Fibroblast of villous mesenchyme (primary cell): ENCODE measurements around the gene IDH3A. TPM values are rescaled to one million over a fixed set of nuclear protein-coding genes. Genes with fewer than 3 reads are reported as not detected.

Source experiments
- DNase-seq: peaks from one replicate; pipeline ENCODE4 v3.0.0-alpha.2; 2010; ENCODE audit warnings: low read depth
- H3K4me3 ChIP-seq: 2 replicates; pipeline ENCODE4 v1.5.1; 2011; ENCODE audit warnings: low read depth, mild to moderate bottlenecking, low read length
- CTCF ChIP-seq: IDR thresholded peaks from 2 replicates; pipeline ENCODE4 v1.5.1; 2012; ENCODE audit warnings: low read depth, mild to moderate bottlenecking, low read length; ENCODE audit not compliant: insufficient read depth
- total RNA-seq: library from RNA; depleted of rRNA; stranded (reverse); fragments of >200 nt; gene quantifications from 2 replicates; pipeline ENCODE4 v1.2.3, GENCODE V29; 2012

The IDH3A gene
- total RNA-seq, 1 donor, result 43.6 TPM

DNA sequence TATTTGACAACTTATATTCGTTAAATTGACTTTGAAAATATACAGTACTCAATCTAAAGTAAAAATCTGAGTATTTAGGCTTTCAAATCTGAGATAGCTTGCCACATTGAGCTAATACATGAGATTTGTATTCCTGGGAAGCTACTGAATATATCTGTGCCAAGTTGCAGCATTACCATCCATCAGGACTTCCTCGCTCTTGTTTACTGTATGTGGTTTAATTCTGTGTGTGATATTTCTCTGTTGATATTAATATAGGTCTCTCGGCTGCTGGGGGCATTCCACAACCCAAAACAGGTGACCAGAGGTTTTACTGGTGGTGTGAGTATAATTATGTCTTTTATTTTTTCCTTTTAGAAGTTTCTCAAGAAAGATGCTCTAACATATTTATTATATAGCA, 5.8 kb downstream of the IDH3A start:
- TF ChIP-seq CTCF, result no peak
- no peak overlapping the region for H3K4me3 ChIP-seq
- no peak for DNase-seq

DNA sequence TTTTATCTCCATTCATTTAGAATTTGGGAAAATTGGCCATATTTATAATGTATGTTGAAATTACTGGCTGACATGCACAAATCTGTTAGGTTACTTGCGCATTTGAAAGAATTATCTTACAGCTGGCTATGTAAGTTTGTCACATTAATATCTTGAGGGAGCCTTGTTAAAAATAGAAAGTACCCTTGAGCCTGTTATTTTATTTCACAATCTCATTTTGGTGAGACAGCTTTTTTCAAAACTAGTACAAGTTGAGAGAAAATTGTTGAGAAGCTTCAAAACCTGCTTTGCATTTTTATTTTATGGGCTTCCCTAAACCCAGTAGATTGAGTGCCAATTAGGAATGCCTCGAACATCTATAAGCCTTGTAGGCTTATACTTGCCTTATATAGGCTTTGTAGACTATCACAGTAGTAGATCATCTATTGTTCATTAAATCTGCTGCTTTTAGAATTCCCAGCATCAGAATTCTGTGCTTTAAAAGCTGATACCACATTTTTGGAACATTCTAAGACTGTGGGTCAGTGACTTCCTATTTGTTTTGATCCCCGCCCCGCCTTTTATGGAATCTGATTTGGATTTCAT, 6.3 kb downstream of the IDH3A start:
- no peak overlapping the region for H3K4me3 ChIP-seq
- peak; percentile 42 for DNase-seq
- no peak for TF ChIP-seq CTCF

GRCh38 chr15:78156653-78157052, 7.5 kb downstream of the IDH3A start:
- no peak overlapping the region for H3K4me3 ChIP-seq
- TF ChIP-seq CTCF, result no peak
- DNase-seq, result no peak

GRCh38 chr15:78157203-78157602, 8.0 kb downstream of the IDH3A start:
- no peak for TF ChIP-seq CTCF
- no peak for DNase-seq
- no peak overlapping the region for H3K4me3 ChIP-seq

GRCh38 chr15:78159395-78159794, 10.2 kb downstream of the IDH3A start:
- DNase-seq, result no peak
- TF ChIP-seq CTCF, result no peak
- H3K4me3 ChIP-seq, result no peak overlapping the region

- TF ChIP-seq CTCF, result no peak
- H3K4me3 ChIP-seq, result no peak overlapping the region
- DNase-seq, result no peak
Measured at GRCh38 chr15:78162038-78162437, 12.9 kb downstream of the IDH3A start.

DNA sequence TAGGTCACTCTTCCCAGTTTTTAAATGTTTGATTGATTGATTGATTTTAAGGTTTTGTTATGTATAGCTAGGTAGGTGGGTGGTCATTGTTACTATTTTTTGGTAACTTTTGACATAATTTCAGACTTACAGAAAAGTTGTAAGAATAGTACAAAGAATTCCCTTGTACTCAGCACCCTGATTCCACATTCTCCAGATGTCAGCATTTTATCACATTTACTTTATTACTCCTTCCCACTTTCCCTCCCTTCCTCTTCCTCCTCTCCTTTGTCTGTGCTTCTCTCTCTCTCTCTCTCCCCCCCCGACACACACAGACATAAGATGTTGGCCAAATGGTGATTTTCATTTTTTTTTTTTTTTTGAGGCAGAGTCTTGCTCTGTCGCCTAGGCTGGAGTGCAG, 14.8 kb downstream of the IDH3A start:
- no peak for TF ChIP-seq CTCF
- DNase-seq, result no peak
- no peak overlapping the region for H3K4me3 ChIP-seq
